GM12892 (cell line): ENCODE data around the gene LDAH.

Experiments used
- POLR2A ChIP-seq: IDR thresholded peaks from 2 replicates; pipeline ENCODE4 v1.6.1; 2011; ENCODE audit warnings: low read depth, low read length, control low read depth
- POLR2AphosphoS5 ChIP-seq: IDR thresholded peaks from 2 replicates; pipeline ENCODE4 v1.6.1; 2011; ENCODE audit warnings: low read depth, low read length, control low read depth
- TAF1 ChIP-seq: IDR thresholded peaks from 2 replicates; pipeline ENCODE4 v1.6.1; 2011; ENCODE audit warnings: low read depth, mild to moderate bottlenecking, control low read depth, low read length, borderline replicate concordance

GRCh38 chr2:20649976-20650375 is 172.9 kb downstream of the LDAH start:
- no peak for TF ChIP-seq POLR2AphosphoS5
- TF ChIP-seq TAF1, result no peak
- TF ChIP-seq POLR2A, result no peak
